CD1c-positive myeloid dendritic cell (primary cell): ENCODE results near the gene MYO1C.
"Not testable (repeated sequence)": the region's sequence is repeated elsewhere in the genome, so short reads cannot be mapped to it uniquely, and the experiment has no call there.

Experiments
- DNase-seq: peaks from one replicate; pipeline ENCODE4 v3.0.0-alpha.2; 2016; ENCODE audit errors: extremely low spot score

MYO1C gene, protein sequence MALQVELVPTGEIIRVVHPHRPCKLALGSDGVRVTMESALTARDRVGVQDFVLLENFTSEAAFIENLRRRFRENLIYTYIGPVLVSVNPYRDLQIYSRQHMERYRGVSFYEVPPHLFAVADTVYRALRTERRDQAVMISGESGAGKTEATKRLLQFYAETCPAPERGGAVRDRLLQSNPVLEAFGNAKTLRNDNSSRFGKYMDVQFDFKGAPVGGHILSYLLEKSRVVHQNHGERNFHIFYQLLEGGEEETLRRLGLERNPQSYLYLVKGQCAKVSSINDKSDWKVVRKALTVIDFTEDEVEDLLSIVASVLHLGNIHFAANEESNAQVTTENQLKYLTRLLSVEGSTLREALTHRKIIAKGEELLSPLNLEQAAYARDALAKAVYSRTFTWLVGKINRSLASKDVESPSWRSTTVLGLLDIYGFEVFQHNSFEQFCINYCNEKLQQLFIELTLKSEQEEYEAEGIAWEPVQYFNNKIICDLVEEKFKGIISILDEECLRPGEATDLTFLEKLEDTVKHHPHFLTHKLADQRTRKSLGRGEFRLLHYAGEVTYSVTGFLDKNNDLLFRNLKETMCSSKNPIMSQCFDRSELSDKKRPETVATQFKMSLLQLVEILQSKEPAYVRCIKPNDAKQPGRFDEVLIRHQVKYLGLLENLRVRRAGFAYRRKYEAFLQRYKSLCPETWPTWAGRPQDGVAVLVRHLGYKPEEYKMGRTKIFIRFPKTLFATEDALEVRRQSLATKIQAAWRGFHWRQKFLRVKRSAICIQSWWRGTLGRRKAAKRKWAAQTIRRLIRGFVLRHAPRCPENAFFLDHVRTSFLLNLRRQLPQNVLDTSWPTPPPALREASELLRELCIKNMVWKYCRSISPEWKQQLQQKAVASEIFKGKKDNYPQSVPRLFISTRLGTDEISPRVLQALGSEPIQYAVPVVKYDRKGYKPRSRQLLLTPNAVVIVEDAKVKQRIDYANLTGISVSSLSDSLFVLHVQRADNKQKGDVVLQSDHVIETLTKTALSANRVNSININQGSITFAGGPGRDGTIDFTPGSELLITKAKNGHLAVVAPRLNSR

DNA sequence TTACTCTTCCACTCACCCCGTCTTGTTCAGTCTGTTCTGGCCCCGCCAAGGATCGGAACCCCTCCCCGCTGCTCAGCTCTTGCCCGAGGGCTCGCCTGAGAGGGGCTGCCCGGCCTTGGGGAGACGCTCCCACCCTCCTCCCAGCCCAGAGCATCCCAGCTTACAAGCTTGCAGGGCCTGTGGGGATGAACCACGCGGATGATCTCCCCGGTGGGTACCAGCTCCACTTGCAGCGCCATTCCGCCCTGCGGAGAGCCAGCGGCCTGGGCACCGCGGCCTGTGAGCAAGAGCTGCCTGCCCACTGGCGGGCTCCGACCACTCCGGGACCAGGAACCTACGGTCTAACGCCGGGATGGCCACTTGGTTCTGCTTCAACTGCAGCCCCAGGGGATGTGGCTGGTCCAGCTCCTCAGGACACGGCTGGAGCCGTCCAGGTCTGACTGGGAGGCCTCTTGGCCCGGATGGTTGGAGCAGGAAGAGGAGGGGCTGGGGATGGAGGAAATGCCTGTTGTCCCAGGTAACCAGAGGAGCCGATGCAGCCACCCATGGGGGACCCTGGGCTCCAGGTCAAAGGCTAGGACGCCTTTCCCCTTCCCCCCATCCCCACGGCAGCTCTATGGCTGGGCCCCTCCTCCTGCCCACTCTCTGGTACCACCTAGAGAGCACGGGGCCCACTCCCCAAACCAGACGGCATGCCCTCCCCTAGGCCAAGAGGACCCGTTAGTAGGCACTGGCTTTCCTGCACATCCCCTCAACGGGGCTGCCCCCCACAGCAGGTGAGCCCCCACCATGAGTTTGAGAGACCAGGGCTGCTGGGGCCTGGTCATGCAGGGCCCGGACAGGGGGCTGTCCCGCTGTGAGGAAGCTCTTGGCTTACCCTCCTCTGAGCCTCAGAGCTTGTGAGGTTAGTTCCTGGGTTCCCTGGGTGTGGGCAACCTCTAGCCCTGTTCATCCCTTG, at the start of gene MYO1C:
Gene MYO1C (minus strand): TSS at position 438 of the 958 bp plus-strand sequence. CDS start 199 bp downstream, at position 239.
- DNase-seq, result peak; percentile 16

DNA sequence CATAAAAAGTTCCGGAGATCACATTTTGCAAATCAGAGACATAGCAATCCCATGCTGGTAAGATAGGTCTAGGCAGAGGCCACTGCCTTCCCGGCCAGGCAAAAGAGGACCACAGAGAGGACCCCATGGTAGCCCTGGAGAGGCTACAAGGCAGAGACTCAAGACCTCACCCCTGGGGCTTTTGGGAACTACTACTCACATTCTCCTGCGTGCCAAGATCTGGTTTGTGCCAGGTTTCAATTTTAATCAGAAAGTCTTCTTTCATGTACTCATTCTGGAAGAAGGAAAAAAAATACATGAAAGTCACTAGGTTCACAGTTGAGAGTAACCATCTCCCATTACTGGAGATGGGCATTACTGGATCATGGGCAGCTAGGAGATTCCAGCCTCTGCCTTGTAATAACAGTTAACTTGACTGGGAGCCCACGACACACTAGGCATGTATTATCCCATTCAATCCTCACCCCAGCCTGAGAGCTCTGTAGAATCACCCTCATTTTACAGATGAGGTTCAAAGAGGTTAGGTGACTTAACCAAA, 49.0 kb upstream of the MYO1C start:
- no peak for DNase-seq

DNA sequence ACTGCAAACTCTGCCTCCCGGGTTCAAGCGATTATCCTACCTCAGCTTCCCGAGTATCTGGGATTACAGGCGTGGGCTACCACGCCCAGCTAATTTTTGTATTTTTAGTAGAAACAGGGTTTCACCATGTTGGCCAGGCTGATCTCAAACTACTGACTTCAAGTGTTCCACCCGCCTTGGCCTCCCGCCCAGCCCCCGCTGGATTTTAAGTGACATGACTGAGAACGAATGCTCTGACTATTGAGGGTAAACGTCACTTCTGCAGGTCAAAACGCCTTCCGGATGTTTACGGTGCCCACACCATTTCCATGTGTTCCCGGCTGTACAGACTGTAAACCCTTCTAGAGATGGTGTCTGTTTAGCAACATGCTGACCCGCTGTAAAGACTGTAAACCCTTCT, 47.3 kb upstream of the MYO1C start:
- DNase-seq, result no peak

DNA sequence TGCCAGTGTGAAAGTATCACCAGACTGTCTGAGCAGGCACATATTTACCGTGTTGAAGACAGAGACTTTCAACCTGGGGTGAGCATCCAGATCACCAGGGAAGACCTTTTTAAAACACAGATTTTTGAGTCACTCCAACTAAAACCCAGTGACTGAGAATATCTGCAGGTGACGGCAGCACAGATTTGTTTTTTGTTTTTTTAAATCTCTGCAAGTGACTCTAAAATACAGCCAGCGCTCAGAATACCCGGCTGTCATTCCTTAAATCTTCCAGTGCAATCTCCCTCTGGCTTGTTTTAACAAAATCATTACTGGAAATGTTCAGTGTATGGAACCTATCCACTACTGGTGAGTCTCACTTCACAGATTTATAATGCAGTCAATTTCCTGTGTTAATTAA, 43.3 kb upstream of the MYO1C start:
- DNase-seq, result no peak

DNA sequence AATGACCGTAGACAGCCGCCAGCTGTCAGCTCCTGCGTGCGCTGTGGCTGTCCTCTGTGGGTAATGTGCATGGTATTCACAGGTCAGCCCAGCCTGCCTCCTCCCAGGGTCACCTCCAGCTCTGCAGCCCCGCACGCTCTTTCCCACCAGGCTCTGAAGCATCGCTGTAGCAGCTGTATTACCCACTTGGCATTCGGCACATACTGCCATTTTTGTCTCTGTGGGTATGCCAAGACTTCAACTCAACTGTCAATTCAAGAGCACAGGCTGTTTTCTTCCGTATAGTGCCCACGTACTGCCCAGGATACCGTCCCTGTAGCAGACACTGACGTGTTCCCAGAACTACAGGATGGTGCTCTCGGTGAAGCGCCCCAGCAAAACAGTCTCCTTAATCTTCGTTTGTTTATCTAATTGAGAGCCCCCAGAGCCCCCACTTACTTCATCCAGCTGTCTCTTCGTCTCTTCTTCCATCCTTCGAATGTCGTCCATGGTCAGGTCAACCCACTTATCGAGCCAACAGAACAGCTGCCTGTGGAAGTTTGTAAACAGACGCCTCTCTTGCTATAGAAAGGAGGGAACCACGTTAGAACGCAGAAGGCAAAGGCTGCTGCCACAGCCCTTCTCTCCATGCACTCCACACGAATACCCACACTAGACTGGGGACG, 41.3 kb upstream of the MYO1C start:
- DNase-seq, result no peak

DNA sequence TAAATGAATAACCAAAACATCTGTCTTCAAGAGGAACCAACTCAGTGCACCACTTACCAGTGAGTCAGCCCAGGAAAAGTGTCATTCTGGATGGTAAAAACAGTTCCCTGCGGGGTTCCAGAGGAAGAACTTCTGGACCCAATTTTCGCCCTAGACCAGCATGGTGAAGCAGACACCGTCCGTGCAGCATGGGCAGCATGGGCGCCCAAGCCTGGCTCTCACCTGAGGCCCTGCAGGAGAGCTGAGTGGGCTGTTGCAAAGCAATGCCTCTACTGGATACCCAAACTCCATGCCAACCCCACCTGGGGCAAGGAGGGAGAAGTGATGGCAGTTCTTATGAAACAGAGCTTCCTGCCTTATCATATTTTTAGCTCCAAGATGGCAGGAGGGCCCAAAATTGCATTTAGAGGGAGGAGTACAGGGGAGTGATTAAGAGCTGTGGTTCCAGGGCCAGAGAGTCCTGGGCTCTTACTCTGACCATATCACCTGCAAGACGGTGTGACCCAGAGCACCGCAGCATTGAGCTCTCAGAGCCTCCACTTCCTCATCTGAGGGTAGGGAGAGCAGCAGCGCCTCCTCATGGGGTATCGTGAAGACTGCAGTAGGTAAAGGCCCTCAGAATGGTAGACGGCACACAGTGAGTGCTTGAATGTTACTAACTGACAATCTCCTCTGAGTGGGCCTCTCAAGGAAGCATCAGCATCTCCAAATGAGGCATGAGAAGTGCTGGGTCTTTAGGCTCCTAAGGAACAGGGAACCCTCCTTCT, 40.5 kb upstream of the MYO1C start:
- DNase-seq, result peak; percentile 64

DNA sequence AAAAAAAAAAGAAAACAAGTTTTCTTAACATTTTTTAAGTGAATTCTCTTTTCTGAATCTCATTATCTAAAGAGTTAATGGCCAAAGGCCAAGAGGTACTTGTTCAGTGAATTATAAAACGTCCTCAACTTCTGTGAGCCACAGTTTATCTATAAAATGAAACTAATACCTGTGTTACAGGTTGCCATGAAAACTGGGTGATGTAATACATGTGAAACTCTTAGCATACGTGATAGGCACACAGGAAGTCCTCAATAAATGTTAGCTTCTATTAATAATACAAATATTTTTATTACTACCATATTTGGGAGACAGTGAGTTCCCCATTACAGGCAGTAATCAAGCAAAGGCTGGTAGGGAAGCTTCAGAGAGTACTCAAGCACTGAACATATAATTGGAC, 37.4 kb upstream of the MYO1C start:
- DNase-seq, result no peak

DNA sequence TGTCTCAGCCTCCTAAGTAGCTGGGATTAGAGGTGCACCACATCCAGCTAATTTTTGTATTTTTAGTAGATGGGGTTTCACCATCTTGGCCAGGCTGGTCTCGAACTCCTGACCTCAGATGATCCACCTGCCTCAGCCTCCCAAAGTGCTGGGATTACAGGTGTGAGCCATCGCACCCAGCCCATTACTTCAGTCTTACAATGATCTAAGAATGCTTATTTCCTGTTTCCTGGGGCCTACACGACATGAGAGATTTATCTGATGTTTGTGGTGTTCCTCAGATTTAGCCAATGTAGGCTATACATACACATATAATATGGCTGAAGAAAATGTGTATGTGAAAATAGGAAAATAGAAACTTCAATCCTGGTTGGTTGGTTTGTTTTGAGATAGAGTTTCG, 34.4 kb upstream of the MYO1C start:
- not testable (repeated sequence) for DNase-seq

DNA sequence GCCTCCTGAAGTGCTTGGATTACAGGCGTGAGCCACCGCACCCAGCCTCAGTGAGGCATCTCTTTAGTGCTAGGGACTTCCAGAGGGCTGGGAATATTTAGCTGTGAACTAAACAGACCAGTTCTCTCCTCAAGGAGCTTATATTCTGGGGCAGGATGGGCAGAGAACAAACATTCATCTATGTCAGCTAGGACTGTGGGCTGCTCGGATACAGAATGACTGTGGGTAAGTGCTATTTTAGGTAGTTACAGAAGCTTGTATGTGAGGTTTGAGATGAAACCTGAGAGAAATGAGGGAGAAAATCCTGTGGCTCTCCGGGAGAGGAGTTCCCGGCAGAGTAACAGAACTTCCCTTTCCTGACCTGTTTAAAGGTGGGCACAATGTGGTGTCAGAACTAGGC, 30.1 kb upstream of the MYO1C start:
- DNase-seq, result no peak

DNA sequence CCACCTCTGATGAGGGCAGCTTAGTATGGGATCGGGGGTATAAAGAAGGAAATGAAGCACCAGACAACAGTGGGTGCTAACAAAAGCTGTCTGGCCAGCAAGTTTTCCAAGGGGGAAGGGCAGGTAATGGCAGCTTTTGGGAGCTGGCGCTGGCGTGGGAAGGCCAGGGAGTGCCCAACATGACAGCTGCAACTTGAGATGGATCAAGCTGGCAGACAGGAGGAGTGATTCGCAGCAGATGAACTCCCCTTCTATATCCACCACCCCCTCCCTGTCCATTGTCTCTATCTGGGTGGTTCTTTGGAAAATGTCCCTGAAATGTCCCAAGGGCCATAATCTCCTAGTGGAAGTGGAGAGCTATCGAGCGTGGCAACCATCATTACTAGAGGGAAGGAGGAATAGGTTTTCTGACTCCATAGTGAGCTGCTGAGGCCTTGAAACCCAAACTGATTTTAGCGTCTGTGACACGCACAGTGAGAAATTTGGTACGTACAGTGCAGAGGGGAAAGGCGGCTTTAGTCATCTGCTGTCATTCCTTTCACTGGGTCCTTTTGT, 28.7 kb upstream of the MYO1C start:
- DNase-seq, result no peak

DNA sequence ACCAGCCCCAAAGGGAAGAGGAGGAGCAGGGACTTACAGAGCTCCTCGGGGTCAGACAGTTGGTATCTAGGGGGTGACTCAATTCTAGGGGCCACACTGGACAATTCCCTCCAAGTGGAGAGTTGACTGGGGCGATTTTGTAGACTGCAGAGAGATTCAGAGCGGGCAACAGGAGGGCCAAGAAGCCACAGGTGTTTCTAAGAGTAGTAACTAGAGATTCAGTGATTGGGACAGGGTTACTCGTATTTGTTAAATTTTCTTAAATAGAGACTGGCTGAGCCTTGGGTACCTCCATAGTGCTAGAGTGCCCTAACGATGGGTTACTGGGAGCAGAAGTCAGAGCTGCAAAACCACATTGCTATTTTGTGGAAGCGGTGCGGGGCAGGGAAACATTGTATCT, 27.2 kb upstream of the MYO1C start:
- no peak for DNase-seq

DNA sequence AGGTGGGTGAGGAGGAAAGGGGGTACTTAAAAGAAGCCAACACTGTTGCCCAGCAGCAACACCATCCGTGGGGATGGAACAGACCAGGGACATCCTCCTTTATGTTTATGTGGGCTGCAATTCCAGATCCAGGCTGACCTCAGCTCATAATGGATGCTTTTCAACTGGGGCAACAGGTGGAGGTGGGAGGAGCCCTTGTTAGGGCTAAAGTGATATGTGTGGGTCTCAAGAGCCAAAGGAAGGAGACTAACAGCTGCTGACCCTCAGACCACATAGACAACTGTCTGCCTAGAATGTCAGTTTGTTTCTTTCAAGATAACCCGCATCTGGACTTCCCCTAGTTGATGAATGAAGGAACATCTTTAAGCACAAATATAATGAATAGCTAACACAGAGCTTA, 25.9 kb upstream of the MYO1C start:
- no peak for DNase-seq

DNA sequence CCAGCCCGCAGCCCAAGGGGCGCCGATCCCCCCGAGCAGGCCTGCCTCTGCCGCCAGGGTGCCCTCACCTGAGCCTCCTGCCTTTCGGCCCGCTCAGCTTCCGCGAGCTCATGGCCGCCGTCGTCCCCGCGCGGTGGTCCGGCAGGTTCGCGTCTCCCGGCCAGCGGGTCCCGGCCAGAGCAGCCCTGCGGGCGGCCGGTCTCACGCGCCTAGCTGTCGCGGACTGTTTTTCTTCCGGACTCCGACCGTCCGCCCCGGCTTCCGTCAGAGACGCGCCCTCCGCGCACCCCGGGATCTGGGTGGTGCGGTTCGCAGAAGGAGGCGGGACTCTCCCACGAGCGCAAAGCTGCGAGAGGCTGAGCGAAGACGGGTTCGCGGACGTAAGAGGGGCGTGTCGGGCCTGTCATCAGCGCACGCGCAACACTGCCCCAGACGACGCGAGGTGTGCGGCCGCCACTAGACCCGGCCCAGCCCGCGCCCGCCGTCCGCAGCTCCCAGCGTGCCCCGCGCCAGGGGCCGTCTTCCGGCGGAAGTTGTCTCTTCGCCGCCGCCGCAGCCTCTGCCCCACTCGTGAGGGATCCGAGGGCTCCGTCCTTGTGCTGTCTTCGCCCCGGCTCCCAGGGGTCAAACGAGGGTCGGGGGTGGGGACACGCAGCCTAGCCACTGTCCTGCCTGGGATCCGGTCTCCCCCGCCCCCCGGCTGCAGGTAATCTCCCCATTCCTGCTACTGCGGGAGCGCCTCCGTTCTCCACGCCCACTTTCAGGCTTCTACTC, 24.1 kb upstream of the MYO1C start, which contains the start of gene INPP5K:
Gene INPP5K (minus strand): TSS at position 225 of the 774 bp plus-strand sequence. CDS start 113 bp downstream, at position 112.
- DNase-seq, result peak; percentile 99

DNA sequence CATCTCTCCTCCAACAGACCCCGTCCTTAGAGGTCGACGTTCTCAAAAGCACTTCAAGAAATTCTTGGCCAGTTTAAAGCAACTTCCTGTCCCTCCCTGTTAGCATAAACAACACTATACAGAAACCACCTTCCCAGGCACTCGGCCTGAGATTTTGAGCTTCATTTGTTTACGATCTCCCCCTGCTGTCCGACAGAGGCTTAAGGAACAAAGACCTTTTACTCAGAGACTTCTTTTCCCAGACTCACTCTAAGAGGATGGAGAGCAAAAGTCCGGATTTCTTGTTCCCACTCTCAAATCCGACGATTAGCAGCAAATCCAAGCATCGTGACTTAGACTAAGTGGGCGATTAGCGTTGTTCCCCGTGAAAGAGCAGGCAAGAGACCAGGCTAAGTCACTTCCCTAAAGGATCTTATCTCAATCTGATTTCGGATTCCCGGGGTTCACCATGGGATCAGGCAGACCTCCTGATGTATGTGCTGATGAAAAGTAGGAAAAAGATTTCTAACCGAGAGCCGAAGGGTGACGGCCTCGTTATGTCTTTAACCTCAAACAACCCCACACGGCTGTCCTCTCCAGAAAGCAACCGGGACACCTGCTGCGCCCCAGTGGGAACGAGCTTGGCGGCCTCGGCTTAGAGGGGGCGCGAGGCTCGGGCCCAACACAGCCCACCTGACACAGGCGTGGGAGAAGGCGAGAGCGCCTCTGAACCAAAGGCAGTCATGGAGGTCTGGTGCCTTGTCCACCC, 23.3 kb upstream of the MYO1C start:
- peak; percentile 82 for DNase-seq

DNA sequence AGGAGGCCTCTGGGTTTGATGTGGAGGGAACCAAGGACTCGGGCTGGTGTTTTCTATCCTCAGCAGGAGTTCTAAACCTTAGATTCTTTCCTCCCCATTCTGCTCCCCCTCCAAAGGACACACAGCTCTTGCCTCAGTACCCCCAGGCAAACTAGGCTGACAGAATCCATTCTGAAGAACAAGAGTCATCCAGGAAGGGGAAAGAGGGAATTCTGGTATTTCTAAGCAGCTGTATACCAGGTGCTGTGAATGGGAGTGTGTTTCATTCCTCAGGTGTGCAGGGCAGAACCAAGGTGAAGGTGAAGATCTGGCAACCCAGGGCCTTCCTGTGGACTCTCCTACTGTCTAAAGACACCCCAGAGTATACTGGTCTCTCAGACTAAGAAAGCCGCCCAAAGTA, 19.9 kb upstream of the MYO1C start:
- no peak for DNase-seq

DNA sequence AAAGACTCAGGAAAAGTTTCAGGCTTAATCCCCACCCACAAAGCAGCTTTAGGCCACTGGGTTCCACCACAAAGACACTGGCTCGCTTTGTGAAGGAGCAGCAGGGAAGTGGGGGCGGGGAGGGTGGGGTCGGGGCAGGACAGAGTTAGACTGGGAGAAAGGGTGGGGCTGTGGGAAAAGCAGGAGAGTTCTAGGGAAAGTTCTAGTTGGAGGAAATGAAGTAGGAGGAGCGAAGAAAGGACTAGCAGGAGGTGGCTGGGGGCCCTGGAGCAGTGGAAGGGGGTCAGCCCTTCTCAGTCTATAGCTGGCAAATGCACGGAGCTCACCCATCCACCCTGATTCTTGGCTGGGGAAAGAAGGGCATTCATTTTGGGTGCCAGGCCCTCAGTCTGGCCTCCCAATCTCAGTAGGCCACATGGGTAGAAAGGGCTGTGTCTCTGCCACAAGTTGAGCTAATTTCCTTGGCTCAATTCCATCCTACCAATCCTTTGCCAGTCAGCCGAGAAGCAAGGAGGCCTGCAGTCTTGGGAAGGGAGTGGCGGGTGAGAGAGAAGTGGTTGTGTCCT, 19.4 kb upstream of the MYO1C start:
- no peak for DNase-seq

DNA sequence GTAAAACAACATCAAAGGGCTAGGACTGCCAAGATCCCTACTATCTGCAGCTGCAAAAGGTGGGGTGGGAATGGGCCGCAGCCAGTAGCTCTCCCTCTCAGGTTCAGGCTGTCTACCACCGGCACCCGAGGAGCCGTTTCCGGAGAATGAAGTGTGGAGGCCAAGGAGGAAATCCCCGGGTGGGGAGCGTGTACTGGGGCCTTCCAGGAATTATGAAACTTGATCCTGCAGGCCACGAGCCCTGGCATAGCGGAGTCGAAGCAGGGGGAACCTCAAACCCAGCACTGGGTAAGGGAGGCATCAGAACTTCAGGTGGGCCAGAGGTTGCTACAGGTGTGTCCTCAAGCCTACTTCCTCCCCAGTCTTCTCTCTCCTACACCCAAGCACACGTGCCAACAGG, 18.8 kb upstream of the MYO1C start:
- DNase-seq, result no peak
